Heart left ventricle (tissue), 16 donors: Measurements from ENCODE around the gene CIRBP. TPM values are rescaled to one million over a fixed set of nuclear protein-coding genes. Genes with fewer than 3 reads are reported as not detected.
A peak's percentile ranks its signal among the peaks of the same experiment; 100 is the strongest.

Source experiments
- ATAC-seq, 4 donors: fragments of 200-7000 bp; cut with Tn5 transposase; one replicate each; pipeline ENCODE4 v1.9.1; 2020 to 2022; ENCODE audit warnings: moderate library complexity in 4 of 4, mild to moderate bottlenecking in 3 of 4, moderate number of reproducible peaks in 1 of 4
- DNase-seq, 5 donors: peaks; one replicate each; pipeline ENCODE4 v3.0.0-alpha.2; 2020
- H3K27ac ChIP-seq, 12 donors: fragments of 200-600 bp; sonication (generic) in 4 of 12; one replicate each; pipeline versions ENCODE4 v1.5.0 to v1.8.0; 2016 to 2022; ENCODE audit warnings: mild to moderate bottlenecking in 2 of 12
- H3K27me3 ChIP-seq, 9 donors: fragments of 200-600 bp; sonication (generic) in 2 of 9; one replicate each; pipeline versions ENCODE4 v1.5.1 to v1.8.0; 2016 to 2022; ENCODE audit warnings: mild to moderate bottlenecking in 3 of 9
- H3K36me3 ChIP-seq, 9 donors: fragments of 200-600 bp; sonication (generic) in 2 of 9; one replicate each; pipeline versions ENCODE4 v1.5.0 to v1.8.0; 2018 to 2022; ENCODE audit warnings: mild to moderate bottlenecking in 2 of 9
- H3K4me1 ChIP-seq, 12 donors: fragments of 200-600 bp; sonication (generic) in 4 of 12; one replicate each; pipeline versions ENCODE4 v1.5.0 to v1.8.0; 2016 to 2022; ENCODE audit warnings: mild to moderate bottlenecking in 3 of 12
- H3K4me3 ChIP-seq, 12 donors: fragments of 200-600 bp; sonication (generic) in 4 of 12; one replicate each; pipeline versions ENCODE4 v1.5.0 to v1.8.0; 2017 to 2022; ENCODE audit warnings: mild to moderate bottlenecking in 9 of 12, moderate library complexity in 4 of 12
- H3K9me3 ChIP-seq, 12 donors: fragments of 200-600 bp; sonication (generic) in 4 of 12; one replicate each; pipeline versions ENCODE4 v1.5.0 to v1.8.0; 2016 to 2022; ENCODE audit warnings: mild to moderate bottlenecking in 1 of 12
- POLR2A ChIP-seq, 2 donors: fragments of 450-650 bp; IDR thresholded peaks; one replicate each; pipeline ENCODE4 v1.6.1; 2017; ENCODE audit warnings: antibody characterized with exemption in 2 of 2, mild to moderate bottlenecking in 2 of 2, moderate library complexity in 2 of 2
- WGBS, 4 donors: extraction: QIAGEN DNeasy Blood & Tissue Kit in 2 of 4; methylation state at CpG; one replicate each; pipeline versions ENCODE4 v1.1.5 to v1.1.7; 2013 to 2018; 5-methylcytosine and 5-hydroxymethylcytosine counted together
- intact Hi-C, 10 donors: fragments of 100-400 bp; cut with DNase I; formaldehyde crosslinking; loops; one replicate each; pipeline versions ENCODE4 v1.11.1 to v1.14.2; 2022
- polyA plus RNA-seq, 2 donors: library from polyadenylated mRNA; stranded (reverse); fragments of 200-250 nt; gene quantifications; one replicate each; pipeline ENCODE4 v1.2.3, GENCODE V29; 2013
- total RNA-seq, 9 donors: library from RNA; depleted of rRNA in 2 of 9; stranded (reverse); fragments of >200 nt in 2 of 9; fragmentation: NEBNext Ultra II Directional in 3 of 9; extraction: Animal tissue kit (Norgen Biotek cat#: 25700) in 3 of 9; gene quantifications; one replicate each; pipeline versions ENCODE4 v1.1.0 to v1.2.4, GENCODE V29; 2016 to 2023
- TF ChIP-seq, protein P1 (sequence below), 12 donors: fragments of 200-600 bp; sonication (generic) in 4 of 12; IDR thresholded peaks; one replicate each; pipeline versions ENCODE4 v1.5.0 to v1.8.0; 2018 to 2022; ENCODE audit warnings: antibody characterized with exemption in 12 of 12, mild to moderate bottlenecking in 5 of 12
- donor health status: ischemic (EF 13 %, LVEDD 7.1; RV severe dilation, severe dysfunction).
- donor health status: healthy with polysubstance abuse.
- donor health status: DM: no; HTN: yes; CAD: no.
- donor health status: DM: no; HTN: no; CAD: no.
- donor health status: ischemic (EF 25% LVEDD 6.9; RV normal size, moderate dysfunction).
- donor health status: ischemic (EF 25% LVEDD 5.7; RV mildly dilated, moderate dysfunction).
- donor health status: healthy.
- donor health status: DM: yes; HTN: yes; CAD: no.
- donor health status: ischemic (EF 35%, LVEDD 5.7; RV mildly dilated, moderate dysfunction).
- donor health status: nonischemic (EF 11% LVEDD 7.7; RV severe dilation, severe dysfunction).
- donor health status: DM: yes; HTN: yes; CAD: no.
- donor health status: PGD.
- donor health status: ischemic (EF 29% LVEDD 5.4; RV normal size, mild dysfunction).
- donor health status: nonischemic (EF 23%, LVEDD 6.1; RV moderate dilation, normal function).

The CIRBP gene
- total and polyA plus RNA-seq, 11 donors: 149 to 425 (median 269) TPM

GRCh38 chr19:1295169-1296012, 26.3 kb downstream of the CIRBP start:
- peak in 1 of 4 donors; percentile 38 for ATAC-seq
- no peak for DNase-seq
- H3K36me3 ChIP-seq: no peaks in the 10 kb centered on the region
- peak overlapping the region in 3 of 12 donors; percentile 8 to 25 (median 20) for H3K4me3 ChIP-seq
- no peaks in the 10 kb centered on the region for H3K9me3 ChIP-seq
- WGBS, 4 donors: 16 to 40% (median 27%) methylated on average over 34 to 82 of the region's 82 CpGs
- H3K4me1 ChIP-seq: peaks cover 0 to 11% (median 1%) of the 10 kb centered on the region in 12 donors
- H3K27me3 ChIP-seq: peaks cover 5 to 53% (median 37%) of the 10 kb centered on the region in 9 donors
- TF ChIP-seq, protein P1, sequence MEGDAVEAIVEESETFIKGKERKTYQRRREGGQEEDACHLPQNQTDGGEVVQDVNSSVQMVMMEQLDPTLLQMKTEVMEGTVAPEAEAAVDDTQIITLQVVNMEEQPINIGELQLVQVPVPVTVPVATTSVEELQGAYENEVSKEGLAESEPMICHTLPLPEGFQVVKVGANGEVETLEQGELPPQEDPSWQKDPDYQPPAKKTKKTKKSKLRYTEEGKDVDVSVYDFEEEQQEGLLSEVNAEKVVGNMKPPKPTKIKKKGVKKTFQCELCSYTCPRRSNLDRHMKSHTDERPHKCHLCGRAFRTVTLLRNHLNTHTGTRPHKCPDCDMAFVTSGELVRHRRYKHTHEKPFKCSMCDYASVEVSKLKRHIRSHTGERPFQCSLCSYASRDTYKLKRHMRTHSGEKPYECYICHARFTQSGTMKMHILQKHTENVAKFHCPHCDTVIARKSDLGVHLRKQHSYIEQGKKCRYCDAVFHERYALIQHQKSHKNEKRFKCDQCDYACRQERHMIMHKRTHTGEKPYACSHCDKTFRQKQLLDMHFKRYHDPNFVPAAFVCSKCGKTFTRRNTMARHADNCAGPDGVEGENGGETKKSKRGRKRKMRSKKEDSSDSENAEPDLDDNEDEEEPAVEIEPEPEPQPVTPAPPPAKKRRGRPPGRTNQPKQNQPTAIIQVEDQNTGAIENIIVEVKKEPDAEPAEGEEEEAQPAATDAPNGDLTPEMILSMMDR (IDR thresholded peaks at IDR 0.05): no peak
- TF ChIP-seq POLR2A (IDR thresholded peaks at IDR 0.05): no peak
- H3K27ac ChIP-seq: no peak overlapping the region
- intact Hi-C loops: no loop called here

DNA sequence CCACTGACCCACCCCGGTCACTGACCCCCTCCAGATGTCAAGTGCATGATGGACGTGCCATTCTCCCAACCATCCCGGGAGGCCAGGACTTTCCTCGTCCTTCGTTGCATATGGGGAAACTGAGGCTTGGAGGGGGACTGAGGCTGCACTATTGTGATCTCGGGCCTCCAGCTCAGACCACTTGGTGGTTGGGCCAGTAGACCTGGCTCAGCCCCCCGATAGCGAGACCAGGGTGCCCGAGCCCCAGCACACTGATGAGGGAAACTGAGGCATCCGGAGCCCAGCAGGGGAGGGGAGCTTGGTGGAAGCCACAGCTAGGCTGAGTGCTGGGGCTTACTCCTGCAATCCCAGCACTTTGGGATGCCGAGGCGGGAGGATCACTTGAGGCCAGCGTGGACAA, 26.9 kb downstream of the CIRBP start:
- peaks cover 0 to 11% (median 1%) of the 10 kb centered on the region in 12 donors for H3K4me1 ChIP-seq
- 81 to 95% (median 82%) methylated on average over 7 to 13 of the region's 13 CpGs for WGBS, 4 donors
- intact Hi-C loops: no loop called here
- TF ChIP-seq, protein P1 (IDR thresholded peaks at IDR 0.05): no peak
- no peak for TF ChIP-seq POLR2A (IDR thresholded peaks at IDR 0.05)
- ATAC-seq: no peak
- no peak for DNase-seq
- peaks cover 5 to 46% (median 33%) of the 10 kb centered on the region in 9 donors for H3K27me3 ChIP-seq
- no peak overlapping the region for H3K4me3 ChIP-seq
- no peaks in the 10 kb centered on the region for H3K36me3 ChIP-seq
- no peak overlapping the region for H3K27ac ChIP-seq
- no peaks in the 10 kb centered on the region for H3K9me3 ChIP-seq

DNA sequence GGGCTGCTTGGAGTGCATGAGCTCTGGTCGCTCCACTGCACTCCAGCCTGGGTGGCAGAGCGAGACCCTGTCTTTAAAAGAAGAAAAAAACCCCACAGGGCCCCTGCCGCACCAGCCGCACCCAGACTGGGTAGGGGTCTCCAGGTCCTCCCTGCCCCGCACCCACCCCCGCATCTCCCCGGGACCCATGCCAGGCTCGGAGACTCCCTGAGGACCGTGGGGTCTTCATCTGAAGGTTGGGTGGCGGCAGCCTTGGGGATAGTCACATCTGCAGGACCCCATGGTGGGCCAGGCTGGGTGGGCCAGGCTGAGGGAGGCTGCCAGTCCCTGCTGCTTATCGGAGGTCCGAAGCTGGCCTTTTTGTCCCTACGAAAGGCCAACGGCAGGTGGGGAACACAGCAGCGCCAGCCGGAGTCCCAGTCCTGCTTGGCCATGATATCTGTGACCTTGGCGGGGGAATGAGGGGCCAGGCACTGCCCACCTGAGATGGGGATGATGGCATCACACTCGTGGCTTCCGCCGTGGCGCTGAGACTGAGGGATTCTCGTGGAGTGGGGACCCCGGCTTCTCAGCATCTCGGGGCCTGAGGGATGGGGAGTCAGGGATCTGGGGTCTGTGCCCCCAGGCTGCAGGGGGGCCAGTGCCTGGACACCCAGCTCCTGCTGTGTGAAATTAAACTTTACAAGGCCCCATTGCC, 27.6 kb downstream of the CIRBP start:
- intact Hi-C loops: no loop called here
- no peaks in the 10 kb centered on the region for H3K36me3 ChIP-seq
- H3K4me3 ChIP-seq: no peak overlapping the region
- peaks cover 0 to 11% (median 1%) of the 10 kb centered on the region in 12 donors for H3K4me1 ChIP-seq
- no peak for TF ChIP-seq POLR2A (IDR thresholded peaks at IDR 0.05)
- TF ChIP-seq, protein P1 (IDR thresholded peaks at IDR 0.05): no peak
- ATAC-seq (no peak), DNase-seq (no peak)
- peaks cover 5 to 40% (median 32%) of the 10 kb centered on the region in 9 donors for H3K27me3 ChIP-seq
- WGBS, 4 donors: 87 to 93% (median 92%) methylated on average over 18 to 24 of the region's 24 CpGs
- H3K27ac ChIP-seq: no peak overlapping the region
- H3K9me3 ChIP-seq: no peaks in the 10 kb centered on the region

DNA sequence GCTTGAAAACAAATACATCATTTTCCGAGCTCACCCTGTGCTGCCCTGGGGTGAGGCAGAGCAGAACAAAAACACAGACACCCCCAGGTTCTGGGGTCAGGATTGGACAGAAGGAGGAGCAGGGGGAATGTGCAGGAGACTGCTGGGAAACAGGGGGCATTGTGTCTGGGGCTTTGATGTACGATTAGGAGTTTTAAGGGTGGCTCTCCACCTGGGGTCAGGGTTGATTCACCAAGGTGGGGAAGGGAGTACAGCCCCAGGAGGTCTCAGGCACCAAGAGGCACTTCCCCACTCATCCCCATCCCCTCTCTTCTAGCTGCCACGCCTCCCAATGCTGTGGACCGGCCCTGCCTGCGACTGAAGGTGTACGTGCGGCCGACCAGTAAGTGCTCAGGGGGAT, 29.1 kb downstream of the CIRBP start:
- 84 to 96% (median 91%) methylated on average over 8 of the region's 8 CpGs for WGBS, 4 donors
- peaks cover 5 to 25% (median 20%) of the 10 kb centered on the region in 9 donors for H3K27me3 ChIP-seq
- intact Hi-C loops: no loop called here

More for the DNA sequence above, 29.1 kb downstream of the CIRBP start:
- H3K9me3 ChIP-seq: no peaks in the 10 kb centered on the region
- H3K4me3 ChIP-seq: no peak overlapping the region
- ATAC-seq: no peak
- no peak for DNase-seq
- H3K36me3 ChIP-seq: no peaks in the 10 kb centered on the region
- peaks cover 0 to 11% (median 1%) of the 10 kb centered on the region in 12 donors for H3K4me1 ChIP-seq
- no peak overlapping the region for H3K27ac ChIP-seq
- no peak for TF ChIP-seq POLR2A (IDR thresholded peaks at IDR 0.05)
- TF ChIP-seq, protein P1 (IDR thresholded peaks at IDR 0.05): no peak
